Effector memory CD4-positive, alpha-beta T cell (primary cell): ENCODE data around the gene ATP5F1E.
A peak's percentile ranks its signal among the peaks of the same experiment; 100 is the strongest.

Source experiments
- DNase-seq, 3 donors: peaks; one replicate each; pipeline ENCODE4 v3.0.0-alpha.2; 2020
- H3K27ac ChIP-seq: 2 replicates; pipeline ENCODE4 v1.7.0; 2013; ENCODE audit warnings: mild to moderate bottlenecking, low read length, moderate library complexity; ENCODE audit not compliant: insufficient read depth, poor library complexity, severe bottlenecking
- H3K27me3 ChIP-seq: replicated peaks from 2 replicates; pipeline ENCODE4 v1.7.0; 2013; ENCODE audit warnings: mild to moderate bottlenecking, low read length; ENCODE audit not compliant: insufficient read depth, control insufficient read depth, poor library complexity, severe bottlenecking
- H3K36me3 ChIP-seq: 2 replicates; pipeline ENCODE4 v1.7.0; 2013; ENCODE audit warnings: mild to moderate bottlenecking, low read length, moderate library complexity; ENCODE audit not compliant: control insufficient read depth, insufficient read depth
- H3K4me1 ChIP-seq: 2 replicates; pipeline ENCODE4 v1.7.0; 2013; ENCODE audit warnings: low read length, mild to moderate bottlenecking; ENCODE audit not compliant: control insufficient read depth, insufficient read depth, poor library complexity, severe bottlenecking
- H3K4me3 ChIP-seq: 2 replicates; pipeline ENCODE4 v1.7.0; 2013; ENCODE audit warnings: low read length, low read depth, mild to moderate bottlenecking; ENCODE audit not compliant: insufficient read depth, poor library complexity, severe bottlenecking
- H3K9me3 ChIP-seq: 2 replicates; pipeline ENCODE4 v1.7.0; 2013; ENCODE audit warnings: mild to moderate bottlenecking, low read length, moderate library complexity; ENCODE audit not compliant: control insufficient read depth

Gene ATP5F1E

GRCh38 chr20:59006864-59007664, 25.1 kb downstream of the ATP5F1E start, which contains the start of gene CTSZ:
Gene CTSZ, minus strand, starts transcription at chr20:59007254. Its CDS starts 126 bp downstream, at chr20:59007128.
- H3K9me3 ChIP-seq: no peaks in the 10 kb centered on the region
- peak within 1 kb of the TSS; percentile 57 for H3K27ac ChIP-seq
- no peaks in the 10 kb centered on the region for H3K36me3 ChIP-seq
- peak within 1 kb of the TSS; percentile 65 for H3K4me3 ChIP-seq
- DNase-seq: peak in 2 of 3 donors; percentile 19 to 28
- H3K4me1 ChIP-seq: peaks cover 31% of the 10 kb centered on the region
- no peaks in the 10 kb centered on the region for H3K27me3 ChIP-seq

DNA sequence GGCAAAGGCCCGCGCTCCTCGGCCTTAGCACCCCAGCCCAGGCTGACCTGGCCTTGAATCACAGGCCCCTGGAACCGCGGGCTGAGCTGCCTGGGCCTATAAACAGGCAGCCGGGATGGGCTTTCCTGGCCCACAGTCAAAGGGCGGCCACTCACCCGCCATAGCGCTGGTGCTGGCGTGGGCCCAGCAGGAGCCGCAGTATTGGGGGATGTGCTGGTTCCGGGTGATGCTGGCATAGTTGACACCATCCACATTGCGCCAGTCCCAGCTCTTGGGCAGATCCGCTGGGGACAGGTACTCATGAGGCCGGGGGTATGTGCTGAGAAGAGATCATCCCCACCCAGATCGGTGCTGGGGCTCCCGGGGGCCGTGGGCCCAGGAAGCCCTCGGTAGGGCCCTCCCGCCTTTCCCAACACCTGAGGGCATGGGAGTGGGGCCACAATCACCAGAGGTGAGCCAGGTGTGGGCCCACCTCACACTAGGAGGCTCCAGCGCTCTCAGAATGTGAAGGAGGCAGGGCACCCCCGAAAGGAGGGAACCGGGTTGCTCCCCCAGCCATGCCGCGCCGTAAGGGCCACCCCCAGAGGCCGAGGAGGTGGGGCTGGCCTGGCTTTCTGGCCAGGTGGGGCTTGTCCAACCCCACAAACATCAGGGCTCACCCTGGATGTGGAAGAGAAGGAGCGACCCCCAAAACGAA, 25.8 kb downstream of the ATP5F1E start:
- no peak for DNase-seq
- Histone ChIP-seq H3K36me3 (peaks cover 3% of the 10 kb centered on the region), H3K27me3 (no peaks in the 10 kb centered on the region), H3K27ac (peak overlapping the region; percentile 57), H3K4me3 (peak overlapping the region; percentile 65), H3K4me1 (peaks cover 31% of the 10 kb centered on the region), H3K9me3 (no peaks in the 10 kb centered on the region)

DNA sequence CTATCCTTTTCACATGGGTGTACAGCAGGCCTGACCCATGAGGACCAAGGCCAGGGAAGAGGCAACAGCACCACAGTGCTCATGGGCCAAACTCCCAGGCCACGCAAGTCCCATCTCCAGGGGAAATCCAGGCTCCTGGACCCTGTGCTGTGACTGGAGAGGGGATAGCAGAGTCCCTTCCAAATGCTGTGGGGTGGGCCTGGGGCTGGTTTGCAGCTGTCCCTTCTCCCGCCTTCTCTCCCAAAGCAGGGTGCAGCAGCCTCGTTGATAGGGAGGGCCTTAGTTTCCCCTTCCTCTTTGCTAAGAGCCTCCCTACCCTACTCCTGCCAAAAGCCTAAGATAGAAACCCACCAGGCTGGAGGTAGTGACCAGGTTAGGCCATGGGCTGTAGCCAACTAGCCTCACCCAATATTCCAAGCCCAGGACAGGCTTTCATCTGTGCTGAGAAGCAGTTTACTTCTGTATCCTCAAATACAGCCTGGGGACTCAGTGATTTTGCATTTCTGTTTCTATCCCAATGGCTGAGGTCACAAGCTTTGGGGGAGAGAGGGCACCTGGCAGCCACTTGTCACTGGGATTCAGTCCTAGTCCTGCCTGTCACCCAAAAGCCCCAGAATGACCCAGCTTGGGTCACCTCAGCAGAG, 26.5 kb downstream of the ATP5F1E start:
- Histone ChIP-seq H3K4me3 (peak overlapping the region; percentile 65), H3K27ac (peak overlapping the region; percentile 47), H3K36me3 (peaks cover 6% of the 10 kb centered on the region), H3K4me1 (peaks cover 31% of the 10 kb centered on the region), H3K9me3 (no peaks in the 10 kb centered on the region), H3K27me3 (no peaks in the 10 kb centered on the region)
- no peak for DNase-seq

GRCh38 chr20:59004763-59005522, 27.2 kb downstream of the ATP5F1E start:
- peak overlapping the region; percentile 65 for H3K4me3 ChIP-seq
- peak in 2 of 3 donors; percentile 13 to 18 for DNase-seq
- H3K4me1 ChIP-seq: peaks cover 31% of the 10 kb centered on the region
- H3K27ac ChIP-seq: peak overlapping the region; percentile 47
- H3K9me3 ChIP-seq: no peaks in the 10 kb centered on the region
- H3K27me3 ChIP-seq: no peaks in the 10 kb centered on the region
- H3K36me3 ChIP-seq: peaks cover 6% of the 10 kb centered on the region

DNA sequence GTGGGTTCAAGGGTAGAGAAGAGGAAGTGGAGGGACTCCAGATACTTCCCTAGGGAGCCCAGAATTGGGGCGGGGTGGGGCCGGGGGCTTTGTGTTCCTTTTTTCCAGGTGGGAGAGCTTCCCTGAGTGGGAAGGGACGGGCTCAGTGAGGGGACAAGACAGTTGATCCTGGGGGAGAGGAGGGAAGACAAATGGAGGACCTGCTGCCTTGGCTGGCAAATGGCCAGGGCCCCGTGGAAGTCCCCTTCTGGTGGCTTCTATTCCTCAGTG, 27.7 kb downstream of the ATP5F1E start:
- Histone ChIP-seq H3K9me3 (no peaks in the 10 kb centered on the region), H3K27me3 (no peaks in the 10 kb centered on the region), H3K4me3 (no peak overlapping the region), H3K36me3 (peaks cover 6% of the 10 kb centered on the region), H3K27ac (peak overlapping the region; percentile 2), H3K4me1 (peaks cover 31% of the 10 kb centered on the region)
- peak; percentile 38 to 59 (median 43) for DNase-seq

- no peak overlapping the region for H3K4me3 ChIP-seq
- no peaks in the 10 kb centered on the region for H3K27me3 ChIP-seq
- DNase-seq: no peak
- peaks cover 6% of the 10 kb centered on the region for H3K36me3 ChIP-seq
- H3K9me3 ChIP-seq: no peaks in the 10 kb centered on the region
- peak overlapping the region; percentile 2 for H3K27ac ChIP-seq
- peaks cover 31% of the 10 kb centered on the region for H3K4me1 ChIP-seq
Observed at GRCh38 chr20:59003836-59004492, 28.2 kb downstream of the ATP5F1E start.

GRCh38 chr20:59002874-59003399, 29.2 kb downstream of the ATP5F1E start:
- Histone ChIP-seq H3K27me3 (no peaks in the 10 kb centered on the region), H3K4me1 (peaks cover 31% of the 10 kb centered on the region), H3K9me3 (no peaks in the 10 kb centered on the region), H3K36me3 (peaks cover 6% of the 10 kb centered on the region), H3K4me3 (no peak overlapping the region), H3K27ac (no peak overlapping the region)
- no peak for DNase-seq

- H3K27me3 ChIP-seq: no peaks in the 10 kb centered on the region
Observed at GRCh38 chr20:59002388-59002787, 29.7 kb downstream of the ATP5F1E start.

GRCh38 chr20:59001449-59002171, 30.5 kb downstream of the ATP5F1E start:
- H3K4me1 ChIP-seq: peaks cover 26% of the 10 kb centered on the region
- no peak overlapping the region for H3K27ac ChIP-seq
- H3K4me3 ChIP-seq: no peak overlapping the region
- peaks cover 12% of the 10 kb centered on the region for H3K36me3 ChIP-seq
- no peak for DNase-seq
- H3K27me3 ChIP-seq: no peaks in the 10 kb centered on the region
- H3K9me3 ChIP-seq: no peaks in the 10 kb centered on the region

More at GRCh38 chr20:59002388-59002787, 29.7 kb downstream of the ATP5F1E start:
- Histone ChIP-seq H3K4me1 (peaks cover 28% of the 10 kb centered on the region), H3K4me3 (no peak overlapping the region), H3K27ac (no peak overlapping the region), H3K9me3 (no peaks in the 10 kb centered on the region), H3K36me3 (peaks cover 10% of the 10 kb centered on the region)
- no peak for DNase-seq
